ENCODE results near the gene S100A6.

S100A6 gene

DNA sequence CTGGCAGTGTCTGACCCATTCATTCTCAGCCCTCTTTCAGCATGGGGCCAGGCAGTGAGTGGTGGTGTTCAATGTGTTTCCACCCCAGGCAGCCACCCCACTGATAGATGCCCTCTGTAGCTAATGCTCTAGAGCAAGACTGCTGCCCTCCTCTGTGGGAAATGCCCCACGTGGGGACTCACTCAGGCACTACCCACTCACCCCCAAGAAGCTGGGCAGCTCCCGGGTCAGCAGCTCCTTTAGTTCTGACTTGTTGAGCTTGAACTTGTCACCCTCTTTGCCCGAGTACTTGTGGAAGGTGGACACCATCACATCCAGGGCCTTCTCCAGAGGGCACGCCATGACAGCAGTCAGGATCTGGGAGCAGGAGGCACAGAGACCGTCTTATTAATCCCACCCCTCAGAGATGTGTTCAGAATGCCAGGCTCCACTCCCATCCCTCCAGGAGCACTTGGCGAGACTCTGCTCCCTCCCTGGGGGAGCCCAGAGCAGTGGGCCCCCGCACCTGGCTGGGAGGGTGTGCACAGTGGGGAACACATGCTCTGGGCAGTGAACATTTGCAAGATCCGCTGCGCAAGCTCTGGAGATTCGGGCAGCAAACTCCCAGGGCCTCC, 8.8 kb upstream of the S100A6 start:
- no peak for DNase-seq

DNA sequence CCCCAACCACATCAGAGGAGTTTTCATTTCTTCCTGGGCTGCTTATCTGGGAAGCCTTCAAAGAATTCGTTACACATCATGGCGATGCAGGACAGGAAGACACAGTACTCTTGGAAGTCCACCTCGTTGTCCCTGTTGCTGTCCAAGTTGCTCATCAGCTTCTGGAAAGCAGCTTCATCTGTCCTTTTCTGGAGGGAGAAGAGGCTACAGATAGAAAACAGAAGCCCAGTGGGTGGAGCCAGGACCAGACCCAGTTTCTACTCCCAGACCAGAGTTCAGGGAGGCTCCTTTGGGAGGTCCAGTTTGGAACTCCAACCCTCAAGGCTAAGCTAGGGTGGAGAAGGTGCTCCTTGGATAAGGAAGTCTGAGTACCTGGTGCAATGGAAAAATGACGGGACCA, 7.9 kb upstream of the S100A6 start:
- no peak for DNase-seq

DNA sequence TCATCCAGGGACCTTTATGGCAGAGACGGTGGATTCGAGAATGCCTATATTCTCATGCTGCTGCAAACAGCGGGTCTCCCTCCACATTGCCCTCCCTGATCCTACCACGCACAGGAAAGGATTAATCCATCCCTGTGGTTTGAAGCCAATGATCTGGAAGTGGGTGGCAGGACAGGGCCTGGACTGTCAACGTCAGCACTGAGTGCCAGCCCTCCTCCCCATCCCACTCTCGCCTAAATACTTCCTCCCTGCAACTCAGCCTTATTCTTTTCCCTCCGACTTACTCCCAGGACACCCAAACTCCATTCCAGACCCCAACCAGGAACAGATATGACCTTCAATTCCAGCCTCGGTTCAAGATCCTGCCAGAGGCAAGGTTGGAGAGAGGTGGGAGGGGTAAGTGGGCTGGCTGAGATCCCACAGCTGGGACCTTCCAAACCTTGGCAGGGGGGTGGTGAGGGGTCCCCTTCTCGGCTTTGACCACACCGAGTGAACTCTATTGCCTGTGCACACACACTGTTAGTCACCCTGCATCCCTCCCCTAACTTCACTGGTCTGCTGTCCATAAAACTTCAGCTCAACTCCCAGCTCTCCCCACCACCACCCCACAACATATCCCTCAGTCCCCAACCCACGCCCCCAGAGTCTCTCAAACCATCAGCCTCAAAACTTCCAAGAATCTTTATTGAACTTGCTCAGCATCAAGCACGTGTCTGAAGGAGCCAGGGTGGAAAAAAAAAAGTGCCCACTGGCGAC, 7.3 kb upstream of the S100A6 start:
- no peak for DNase-seq

DNA sequence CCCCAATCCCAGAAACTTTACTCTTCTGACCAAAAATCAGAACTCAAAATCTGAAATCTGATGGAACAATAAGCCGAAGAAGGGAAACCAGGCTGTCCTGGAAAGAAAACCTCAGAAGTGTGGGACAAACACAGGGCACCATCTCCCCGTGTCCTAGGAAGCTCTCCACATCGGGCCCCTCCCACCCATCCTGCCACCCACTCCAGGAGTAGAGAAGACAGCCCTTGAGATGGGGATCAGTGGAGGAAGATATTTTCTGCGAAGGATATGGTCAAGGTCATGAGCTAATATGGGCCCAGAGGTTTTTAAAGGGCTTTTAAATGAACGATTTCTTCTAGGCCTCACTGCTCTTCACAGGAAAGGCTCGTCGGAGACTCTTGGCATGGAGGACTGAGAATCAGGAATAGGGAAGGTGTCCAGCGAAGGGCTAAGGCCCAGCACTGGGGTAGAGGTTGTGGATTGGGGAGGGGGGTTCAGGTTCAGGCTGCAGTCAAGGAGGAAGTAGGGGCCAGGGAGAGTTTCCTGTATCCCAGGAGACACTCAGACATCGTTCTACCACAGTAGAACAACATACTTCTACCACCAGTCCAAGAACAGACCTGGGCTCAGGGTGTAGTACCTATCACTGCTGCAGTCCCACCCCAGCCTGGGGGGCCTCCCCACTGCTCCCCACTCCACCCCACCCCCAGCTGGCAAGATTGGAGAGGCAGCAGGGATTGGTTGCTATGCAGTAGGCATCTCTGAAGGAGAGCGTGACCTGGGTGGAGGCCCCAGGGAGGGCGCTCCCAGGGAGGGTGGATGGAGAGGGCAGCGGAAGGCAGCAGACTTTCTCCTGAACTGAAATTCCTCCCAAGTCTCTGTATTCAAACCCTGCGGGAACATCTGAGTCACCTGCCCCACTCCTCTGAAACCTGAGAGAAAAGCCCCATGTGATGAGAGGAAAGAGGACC, 6.1 kb upstream of the S100A6 start:
- no peak for DNase-seq

DNA sequence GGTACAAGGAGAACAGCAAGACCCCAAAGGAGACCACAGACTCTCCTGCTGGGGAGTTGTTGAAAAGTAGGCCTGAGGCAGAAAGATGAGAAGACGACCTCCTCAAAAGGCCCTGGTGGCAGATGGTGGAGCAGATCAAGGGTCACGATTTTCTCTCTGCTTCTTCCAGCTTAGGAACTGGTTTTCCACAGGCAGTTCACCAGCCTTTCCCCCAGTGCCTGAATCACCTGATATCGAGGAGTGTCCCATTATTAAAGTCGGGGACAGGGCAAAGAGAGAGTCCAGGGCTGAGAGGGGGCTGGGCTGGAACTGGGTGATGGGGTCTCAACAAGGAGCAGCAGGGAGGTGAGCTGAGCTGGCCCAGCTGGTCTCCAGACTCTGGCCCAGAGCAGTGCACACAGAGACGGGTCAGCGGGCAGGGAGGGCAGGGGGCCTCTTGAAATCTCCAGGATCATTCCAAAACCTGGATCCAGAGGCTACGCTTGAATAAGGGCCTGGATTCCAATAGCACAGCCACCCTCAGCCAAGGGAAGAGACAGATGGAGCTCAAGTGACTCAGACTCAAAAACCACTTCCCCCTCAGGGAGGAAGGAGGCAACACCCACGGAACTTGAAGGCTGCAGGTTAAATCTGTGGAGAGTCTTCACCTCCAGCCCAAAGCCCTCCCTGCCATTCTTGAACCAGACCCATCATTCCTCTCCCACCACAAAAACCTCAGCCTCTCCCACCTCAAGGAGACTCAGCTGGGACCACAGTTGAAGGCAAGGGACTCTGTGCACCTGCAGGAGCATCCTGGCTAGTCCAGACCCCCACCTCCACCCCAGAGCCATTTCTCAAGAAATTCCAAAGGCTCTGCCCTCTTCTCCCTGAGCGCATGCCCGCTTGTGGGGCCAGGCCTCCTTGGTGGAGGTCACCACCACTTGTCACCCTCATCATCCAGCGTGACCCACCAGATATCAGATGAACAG, 4.9 kb upstream of the S100A6 start, which contains the start of gene S100A5:
TSS of gene S100A5 (minus strand) at position 541 of the 968 bp plus-strand sequence. CDS start 743 bp downstream, outside the sequence.
- peak; percentile 69 for DNase-seq

DNA sequence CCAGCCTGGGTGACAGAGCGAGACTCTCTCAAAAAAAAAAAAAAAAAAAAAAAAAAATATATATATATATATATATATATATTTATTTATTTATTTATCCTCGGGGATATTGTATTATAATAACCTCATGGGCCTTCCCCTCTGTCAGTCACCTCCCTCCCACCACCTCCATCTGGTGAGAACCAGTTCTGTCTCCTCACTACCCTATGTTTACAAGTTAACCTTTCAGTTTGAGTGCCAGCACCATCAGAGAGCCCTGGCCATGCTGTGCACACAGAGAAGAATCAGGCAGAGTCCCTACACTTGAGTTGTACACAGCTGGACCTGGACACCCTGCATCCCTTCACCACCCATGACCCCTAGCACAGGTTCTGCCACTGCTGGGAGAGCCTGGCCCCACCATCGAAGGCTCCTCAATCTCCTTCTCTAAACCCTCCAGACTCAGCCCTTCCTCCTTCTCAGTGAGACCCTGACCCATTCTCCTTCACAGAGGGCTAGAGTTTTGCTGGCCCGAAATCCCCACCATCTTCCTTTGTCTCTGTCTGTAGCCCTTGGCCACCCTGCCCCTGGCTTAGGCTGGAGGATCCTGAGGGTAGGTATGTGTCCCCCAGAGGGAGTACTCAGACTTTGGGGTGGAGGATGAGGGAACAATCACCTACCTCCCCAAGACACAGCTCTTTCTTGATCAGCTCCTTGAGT, 3.8 kb upstream of the S100A6 start:
- no peak for DNase-seq

DNA sequence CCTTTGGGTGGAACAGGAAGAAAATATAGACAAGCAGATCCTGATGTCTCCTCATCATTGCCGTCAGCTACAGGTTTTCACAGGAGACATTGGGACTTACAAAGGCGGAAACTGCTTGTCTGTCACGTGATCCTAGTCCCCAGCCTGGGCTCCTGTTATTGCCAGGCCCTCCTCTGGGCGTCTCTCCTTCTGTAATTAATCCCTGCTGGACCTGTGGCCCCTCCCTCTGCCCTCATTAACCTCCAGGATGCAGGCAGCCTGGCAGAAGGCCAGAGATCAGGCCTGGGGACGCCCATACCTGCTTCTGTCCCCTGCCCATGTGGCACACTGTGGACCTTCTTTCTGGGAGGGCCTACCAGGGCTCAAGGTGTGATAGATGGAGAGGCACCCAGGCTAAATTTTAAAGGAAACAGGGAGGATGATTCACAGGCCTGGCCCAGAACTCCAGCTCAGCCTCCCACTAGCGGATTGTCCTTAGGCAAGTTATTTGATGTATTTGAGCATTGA, 2.6 kb upstream of the S100A6 start:
- DNase-seq, result no peak

DNA sequence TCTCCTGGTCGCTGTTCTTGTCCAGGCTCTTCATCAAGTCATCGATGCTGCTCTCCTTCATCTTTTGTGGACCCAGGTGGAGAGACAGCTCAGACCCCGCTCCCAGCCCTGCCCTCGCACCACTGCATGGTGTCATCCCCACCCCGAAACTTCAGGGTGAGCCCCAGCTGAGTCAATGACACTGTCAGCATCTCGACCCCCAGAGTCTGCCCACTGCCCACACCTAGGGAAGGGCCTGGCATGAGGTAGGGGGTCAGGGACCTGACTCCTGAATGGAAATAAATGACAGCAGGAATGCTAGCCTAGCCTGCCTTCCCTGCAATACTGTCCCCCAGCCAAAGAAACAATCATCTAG, 1.6 kb upstream of the S100A6 start:
- DNase-seq, result no peak

DNA sequence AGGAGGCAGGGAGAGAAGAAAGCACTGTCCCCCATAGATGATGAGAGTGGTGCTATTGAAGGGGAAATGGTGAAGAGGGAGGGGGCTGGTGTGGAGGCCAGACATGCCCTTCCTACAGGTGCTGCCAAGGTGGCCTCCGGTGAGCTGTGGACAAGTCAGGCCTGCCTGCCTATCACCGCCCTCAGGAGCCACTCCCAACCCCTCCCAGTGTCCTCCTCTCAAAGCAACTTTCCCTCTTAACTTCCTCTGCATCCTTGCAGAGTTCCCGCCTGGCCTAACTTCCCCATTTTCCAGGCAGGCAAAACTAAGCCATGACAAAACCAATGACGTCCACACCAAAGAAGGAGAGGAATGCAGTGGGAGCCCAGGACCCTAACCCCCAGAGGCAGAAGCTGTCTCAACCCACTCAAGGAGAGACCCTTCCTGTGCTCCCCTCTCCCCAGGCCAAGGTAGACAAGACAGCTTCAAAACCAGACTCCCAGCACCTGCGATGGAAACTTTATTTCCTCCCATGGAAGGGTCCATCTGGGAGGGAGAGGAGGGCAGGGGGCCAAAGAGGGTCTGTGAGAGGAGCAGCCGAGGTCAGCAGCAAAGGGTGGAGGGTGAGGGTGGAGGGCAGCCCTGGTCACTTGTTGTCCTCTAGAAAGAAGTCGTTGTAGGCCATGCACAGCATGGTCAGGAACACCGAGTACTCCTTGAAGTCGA, 1.0 kb upstream of the S100A6 start:
- no peak for DNase-seq

DNA sequence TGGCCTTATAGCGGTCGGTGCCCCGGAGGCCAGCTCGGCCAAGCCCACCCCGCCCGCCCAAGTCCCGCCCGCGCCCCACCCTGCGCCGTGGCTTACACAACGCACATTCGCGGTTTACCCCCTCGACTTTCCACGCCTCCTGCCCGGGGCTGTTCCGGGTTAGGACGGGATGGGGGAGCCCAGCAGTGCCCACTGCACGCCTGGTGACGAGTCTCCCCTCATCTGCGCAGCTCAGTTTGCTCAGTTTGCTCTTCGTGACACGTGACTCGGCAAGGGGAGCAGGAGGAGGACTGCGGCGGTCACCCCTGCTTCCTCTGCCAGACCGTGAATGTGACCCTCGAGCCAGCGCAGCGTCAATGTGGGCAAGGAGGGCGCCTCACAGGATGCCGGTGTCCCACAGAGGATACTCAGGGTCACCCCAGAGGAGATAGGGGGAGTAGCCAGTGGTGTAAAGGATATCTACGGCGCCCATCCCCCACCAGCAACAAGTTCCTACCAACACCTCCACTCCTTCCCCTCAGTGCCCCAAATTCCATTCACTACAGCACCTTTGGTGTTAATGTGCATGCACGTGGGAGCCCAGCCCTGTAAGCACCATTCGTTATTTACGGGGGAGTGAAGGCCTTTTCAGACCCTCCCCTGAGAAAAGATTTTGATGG, 350 bp upstream of the S100A6 start:
- peak; percentile 96 for DNase-seq

DNA sequence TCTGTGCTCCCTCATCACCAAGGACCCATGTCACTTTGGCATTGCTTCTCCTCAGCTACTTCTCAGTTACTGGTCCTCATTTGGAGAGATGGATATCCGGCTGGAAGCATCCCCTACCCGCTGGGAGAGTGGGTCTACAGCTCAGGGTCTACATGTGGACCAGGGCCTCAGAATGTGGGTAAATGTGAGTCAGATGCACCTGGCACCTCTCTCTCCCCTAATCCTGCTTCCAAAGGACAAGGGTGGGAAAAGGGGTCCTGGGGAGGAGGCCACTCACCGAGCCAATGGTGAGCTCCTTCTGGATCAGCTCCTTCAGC, 908 bp downstream of the S100A6 start:
- DNase-seq, result no peak

DNA sequence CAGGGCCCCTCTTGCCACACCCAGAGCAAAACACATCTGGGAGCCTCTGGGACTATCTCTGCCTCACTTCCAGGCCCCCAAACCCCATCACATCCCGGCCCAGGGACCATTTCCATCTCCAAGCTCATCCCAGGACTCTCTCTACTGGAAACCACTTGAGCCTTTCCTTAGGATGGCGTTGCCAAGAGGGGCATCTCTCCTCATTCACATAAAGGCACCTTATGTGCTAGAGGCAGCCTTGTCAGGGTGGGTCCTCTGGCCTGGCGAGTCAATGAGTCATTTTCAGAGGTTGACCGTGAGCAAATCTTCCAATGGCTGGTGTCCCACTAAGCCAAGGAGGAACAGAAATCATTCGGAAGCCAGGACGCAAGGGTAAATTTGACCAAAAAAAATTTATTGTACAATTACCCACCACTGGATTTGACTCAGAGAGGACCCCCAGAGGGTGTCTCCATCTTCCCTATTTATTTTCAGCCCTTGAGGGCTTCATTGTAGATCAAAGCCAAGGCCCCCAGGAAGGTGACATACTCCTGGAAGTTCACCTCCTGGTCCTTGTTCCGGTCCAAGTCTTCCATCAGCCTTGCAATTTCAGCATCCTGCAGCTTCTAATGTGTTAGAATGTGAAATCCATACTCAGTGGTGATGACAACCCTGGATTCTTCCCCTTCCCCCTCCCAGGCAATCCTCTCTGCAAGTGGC, 1.4 kb downstream of the S100A6 start:
- no peak for DNase-seq

DNA sequence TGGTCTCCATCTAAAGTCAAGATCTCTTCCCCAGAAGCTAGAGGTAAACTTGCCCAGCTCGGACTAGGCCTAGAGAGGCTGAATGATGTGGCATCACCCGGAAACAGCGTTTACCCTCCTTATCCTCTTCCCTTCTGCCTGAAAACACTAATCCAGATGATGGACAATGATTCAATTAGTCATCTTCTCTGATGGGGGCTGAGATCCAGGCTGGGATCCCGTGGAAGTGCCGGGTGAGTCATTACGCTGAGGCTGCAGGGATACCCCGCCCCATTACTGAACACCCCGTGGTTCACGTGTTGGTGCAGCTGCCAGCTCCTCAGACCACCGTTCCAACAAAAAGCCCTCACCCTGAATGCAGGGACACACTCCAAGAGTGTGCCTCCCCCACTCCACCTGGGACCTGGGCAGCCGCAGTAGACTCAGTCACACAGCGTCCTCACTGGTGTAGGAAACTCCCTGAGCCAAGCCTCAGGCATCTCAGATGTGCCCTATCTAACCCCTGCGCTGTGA, 2.0 kb downstream of the S100A6 start:
- peak; percentile 63 for DNase-seq

DNA sequence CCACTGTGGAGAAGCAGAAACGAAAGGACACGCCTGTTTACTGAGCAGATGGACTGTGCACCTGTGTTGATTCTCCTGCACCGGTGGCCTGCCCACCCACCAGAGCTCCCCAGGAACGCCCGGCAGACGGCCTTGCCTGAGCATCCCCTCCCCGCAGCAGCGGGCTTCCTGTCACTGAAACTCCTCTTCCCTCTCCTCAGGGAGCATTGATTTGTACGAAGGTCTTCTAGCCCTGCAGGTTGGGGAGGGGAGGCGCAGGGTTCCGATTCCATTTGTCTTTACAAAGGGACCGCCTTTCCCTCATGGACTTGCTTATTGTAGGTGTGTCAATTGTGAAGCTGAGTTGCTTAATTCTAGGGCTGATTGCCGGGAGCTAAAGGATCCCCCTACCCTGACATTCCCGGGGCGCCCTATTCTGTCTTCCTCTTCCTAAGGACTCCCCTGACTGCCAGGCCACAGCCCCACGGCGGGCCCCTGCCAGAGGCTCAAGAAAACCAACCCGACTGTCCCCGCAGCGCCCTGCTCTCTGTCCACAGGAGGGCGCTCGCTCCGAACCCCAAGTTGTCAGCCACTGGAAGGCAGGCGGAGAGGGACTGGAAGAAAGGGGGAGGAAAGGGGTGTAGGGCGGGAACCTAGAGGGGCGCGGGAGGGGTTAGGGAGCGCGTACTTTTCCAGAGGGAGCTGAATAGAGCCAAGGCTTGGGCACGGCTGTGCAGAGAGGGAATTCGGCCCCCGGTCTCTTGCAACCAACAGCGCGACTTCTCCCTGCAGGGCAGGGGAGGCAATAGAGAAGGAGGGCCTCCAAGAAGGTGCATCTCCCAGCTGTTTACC, 2.8 kb downstream of the S100A6 start:
- DNase-seq, result peak; percentile 94

DNA sequence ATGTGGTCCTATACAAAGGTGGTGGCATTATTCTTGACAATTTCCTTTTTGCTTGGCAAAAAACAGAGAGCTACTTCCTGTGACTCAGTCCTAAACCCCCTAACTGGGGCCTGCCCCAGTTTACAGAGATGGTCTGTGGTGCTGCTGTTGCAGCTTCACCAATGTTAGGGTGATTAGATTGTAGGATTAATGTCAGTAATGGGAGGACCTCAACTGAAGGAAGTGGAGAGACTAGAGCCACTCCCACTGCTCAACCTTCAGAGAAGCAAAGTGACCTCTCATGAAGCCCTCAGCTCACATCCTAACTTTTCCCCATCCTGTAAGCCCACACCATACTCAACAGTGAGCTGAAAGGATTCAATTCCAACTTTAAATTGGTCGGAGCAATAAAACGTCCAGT, 3.6 kb downstream of the S100A6 start:
- peak; percentile 94 for DNase-seq

DNA sequence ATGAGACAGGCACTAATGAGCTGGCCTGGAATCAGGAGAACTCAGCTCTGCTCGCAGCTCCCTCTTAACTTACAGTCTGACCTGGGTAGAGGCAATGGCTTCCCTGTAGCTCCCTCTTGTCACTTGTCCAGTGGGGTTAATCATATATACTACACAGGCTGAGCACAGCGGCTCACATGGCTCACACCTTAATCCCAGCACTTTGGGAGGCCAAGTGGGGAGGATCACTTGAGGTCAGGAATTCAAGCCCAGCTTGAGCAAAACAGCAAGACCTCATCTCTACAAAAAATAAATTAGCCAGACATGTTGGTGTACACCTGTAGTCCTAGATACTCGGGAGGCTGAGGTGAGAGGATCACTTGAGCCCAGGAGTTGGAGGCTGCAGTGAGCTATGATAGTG, 4.2 kb downstream of the S100A6 start:
- no peak for DNase-seq

DNA sequence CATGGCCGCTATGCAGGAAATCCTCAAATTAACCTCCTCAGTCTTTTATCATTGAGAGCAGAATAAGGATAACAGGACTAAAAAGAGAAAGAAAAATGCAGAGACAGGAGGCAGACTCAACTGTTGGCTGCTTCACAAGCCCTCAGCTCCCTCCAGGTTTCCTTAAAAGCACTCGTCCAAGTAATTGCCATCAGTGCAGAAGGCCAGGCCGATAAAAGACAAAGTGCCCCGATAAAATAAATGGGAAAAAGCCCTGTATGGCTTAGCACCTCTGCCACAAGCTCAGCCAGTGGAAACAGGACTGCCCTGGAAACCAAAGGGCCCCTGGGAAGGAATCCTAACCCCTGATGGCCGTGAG, 8.1 kb downstream of the S100A6 start:
- DNase-seq, result no peak

DNA sequence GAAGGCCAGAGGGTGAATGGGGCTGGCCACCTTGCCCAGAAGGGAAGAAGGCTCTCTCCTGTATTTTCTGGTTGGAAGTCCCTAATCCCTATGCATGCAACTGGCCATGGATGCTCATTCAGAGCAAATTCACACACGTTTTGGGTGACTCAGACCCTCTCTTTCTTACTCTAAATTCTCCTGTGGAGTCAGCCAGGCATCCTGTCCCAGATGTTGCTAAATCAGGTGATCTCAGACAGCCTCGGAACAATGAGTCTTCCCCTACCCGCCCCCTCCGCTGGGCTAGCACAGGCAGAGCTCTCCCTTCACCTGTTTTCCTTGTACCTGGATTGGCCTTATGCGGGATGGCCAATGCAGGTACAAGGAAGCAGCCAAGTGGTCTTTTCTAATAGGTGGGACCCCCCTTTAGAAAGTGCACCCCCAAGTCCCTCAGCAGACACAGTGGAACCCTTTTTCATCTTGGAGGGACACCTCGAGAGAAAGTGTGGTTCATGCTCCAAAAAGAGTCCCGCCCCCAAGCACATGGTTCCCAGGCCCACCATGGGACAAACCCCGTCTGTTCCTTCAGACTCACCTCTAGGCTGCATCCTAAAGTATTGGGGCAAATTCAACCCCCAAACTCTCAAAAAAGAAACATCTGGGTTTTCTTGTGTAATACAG, 8.6 kb downstream of the S100A6 start:
- no peak for DNase-seq
